ENCODE measurements around the gene RNF20.

- TF ChIP-seq CTCF (IDR thresholded peaks at IDR 0.05): no peak
- peak; percentile 43 for TF ChIP-seq EP300 (IDR thresholded peaks at IDR 0.05)
These were observed at the start of gene RNF20 for GRCh38 chr9:101533334-101534204.

Measured in ovary (tissue), 3 donors.